ENCODE data around the gene DRG1. TPM values are rescaled to one million over a fixed set of nuclear protein-coding genes. Genes with fewer than 3 reads are reported as not detected.

Gene DRG1
- total RNA-seq, 4 donors from 2014 or later, result 43.5 to 78.8 (median 62.3) TPM

- no peak for TF ChIP-seq CTCF (IDR thresholded peaks at IDR 0.05; ENCODE audit: low read depth)
Observed at GRCh38 chr22:31367426-31367825, 32.0 kb upstream of the DRG1 start.

DNA sequence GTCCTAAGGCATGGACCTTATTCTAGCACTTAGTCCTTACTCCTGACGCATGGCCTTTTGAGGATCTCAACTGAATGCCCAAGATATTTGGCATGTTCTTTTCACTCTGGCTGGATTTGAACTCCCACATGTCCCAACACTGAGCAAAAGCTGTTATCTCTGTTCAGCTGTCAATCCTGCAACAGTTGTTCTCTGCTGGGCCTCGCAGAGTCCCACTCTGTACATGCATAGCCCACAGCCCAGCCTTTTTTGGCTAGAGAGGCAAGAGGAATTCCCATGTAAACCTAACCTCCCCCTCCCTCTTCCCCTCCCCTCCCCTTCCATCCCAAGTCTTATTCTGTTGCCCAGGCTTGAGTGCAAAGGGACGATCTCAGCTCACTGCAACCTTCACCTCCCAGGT is 21.8 kb upstream of the DRG1 start:
- no peak for TF ChIP-seq CTCF (IDR thresholded peaks at IDR 0.05; ENCODE audit: low read depth)

- no peak for TF ChIP-seq CTCF (IDR thresholded peaks at IDR 0.05; ENCODE audit: low read depth)
Observed at GRCh38 chr22:31378123-31378522, 21.3 kb upstream of the DRG1 start.

GRCh38 chr22:31393893-31394292 is 5.5 kb upstream of the DRG1 start:
- no peak for TF ChIP-seq CTCF (IDR thresholded peaks at IDR 0.05; ENCODE audit: low read depth)

- no peak for TF ChIP-seq CTCF (IDR thresholded peaks at IDR 0.05; ENCODE audit: low read depth)
Observed at GRCh38 chr22:31394326-31394725, 5.1 kb upstream of the DRG1 start.

- TF ChIP-seq CTCF (IDR thresholded peaks at IDR 0.05; ENCODE audit: low read depth), result no peak
Observed at GRCh38 chr22:31398231-31398630, 1.2 kb upstream of the DRG1 start.

DNA sequence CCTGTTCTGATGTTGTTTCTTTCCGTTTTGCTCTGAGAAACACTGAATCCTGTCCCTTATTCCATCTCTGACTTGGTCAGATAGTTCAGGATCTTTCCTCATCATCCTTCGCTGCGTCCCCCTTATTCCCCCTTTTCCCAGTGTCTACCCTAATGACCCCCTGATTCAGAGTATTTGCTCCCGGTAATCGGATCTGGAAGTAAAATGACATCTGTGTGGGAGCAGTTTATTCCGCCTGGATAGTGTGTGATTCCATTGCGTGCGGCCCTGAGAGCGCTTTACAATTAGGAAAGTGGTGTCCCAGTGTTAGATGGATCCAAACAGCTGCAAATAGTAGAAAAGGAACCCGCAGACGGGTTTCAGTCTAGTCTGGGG is 606 bp downstream of the DRG1 start:
- no peak for TF ChIP-seq CTCF (IDR thresholded peaks at IDR 0.05; ENCODE audit: low read depth)
